ENCODE results near the gene EIF1AY.

- TF ChIP-seq CTCF (IDR thresholded peaks at IDR 0.05) (no peak), POLR2AphosphoS5 (IDR thresholded peaks at IDR 0.05; ENCODE audit: low read depth, low read length) (no peak), TCF7L2 (IDR thresholded peaks at IDR 0.05; ENCODE audit: low read depth, low read length) (no peak), SIN3A (IDR thresholded peaks at IDR 0.05; ENCODE audit: borderline replicate concordance, insufficient read depth, low read depth, low read length) (no peak)
- TF ChIP-seq, protein P1, sequence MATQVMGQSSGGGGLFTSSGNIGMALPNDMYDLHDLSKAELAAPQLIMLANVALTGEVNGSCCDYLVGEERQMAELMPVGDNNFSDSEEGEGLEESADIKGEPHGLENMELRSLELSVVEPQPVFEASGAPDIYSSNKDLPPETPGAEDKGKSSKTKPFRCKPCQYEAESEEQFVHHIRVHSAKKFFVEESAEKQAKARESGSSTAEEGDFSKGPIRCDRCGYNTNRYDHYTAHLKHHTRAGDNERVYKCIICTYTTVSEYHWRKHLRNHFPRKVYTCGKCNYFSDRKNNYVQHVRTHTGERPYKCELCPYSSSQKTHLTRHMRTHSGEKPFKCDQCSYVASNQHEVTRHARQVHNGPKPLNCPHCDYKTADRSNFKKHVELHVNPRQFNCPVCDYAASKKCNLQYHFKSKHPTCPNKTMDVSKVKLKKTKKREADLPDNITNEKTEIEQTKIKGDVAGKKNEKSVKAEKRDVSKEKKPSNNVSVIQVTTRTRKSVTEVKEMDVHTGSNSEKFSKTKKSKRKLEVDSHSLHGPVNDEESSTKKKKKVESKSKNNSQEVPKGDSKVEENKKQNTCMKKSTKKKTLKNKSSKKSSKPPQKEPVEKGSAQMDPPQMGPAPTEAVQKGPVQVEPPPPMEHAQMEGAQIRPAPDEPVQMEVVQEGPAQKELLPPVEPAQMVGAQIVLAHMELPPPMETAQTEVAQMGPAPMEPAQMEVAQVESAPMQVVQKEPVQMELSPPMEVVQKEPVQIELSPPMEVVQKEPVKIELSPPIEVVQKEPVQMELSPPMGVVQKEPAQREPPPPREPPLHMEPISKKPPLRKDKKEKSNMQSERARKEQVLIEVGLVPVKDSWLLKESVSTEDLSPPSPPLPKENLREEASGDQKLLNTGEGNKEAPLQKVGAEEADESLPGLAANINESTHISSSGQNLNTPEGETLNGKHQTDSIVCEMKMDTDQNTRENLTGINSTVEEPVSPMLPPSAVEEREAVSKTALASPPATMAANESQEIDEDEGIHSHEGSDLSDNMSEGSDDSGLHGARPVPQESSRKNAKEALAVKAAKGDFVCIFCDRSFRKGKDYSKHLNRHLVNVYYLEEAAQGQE (IDR thresholded peaks at IDR 0.05; ENCODE audit: insufficient read depth in 1 of 2, low read depth in 2 of 2, low read length in 1 of 2) = no peak
These were observed 6.1 kb downstream of the EIF1AY start for GRCh38 chrY:20581687-20582086.

Data from Panc1 (cell line).